SK-N-MC (cell line): ENCODE measurements around the gene PHTF2.

Source experiments
- EZH2 ChIP-seq: fragments of 200-600 bp; sonication (generic); IDR thresholded peaks from one replicate; pipeline ENCODE4 v1.6.1; 2017; ENCODE audit warnings: antibody characterized with exemption
- FOXP2 ChIP-seq: optimal IDR thresholded peaks from 2 replicates; pipeline ENCODE3; 2011; ENCODE audit warnings: mild to moderate bottlenecking, moderate library complexity; ENCODE audit not compliant: insufficient read depth; ENCODE audit errors: extremely low read length, control extremely low read depth
- POLR2AphosphoS5 ChIP-seq: IDR thresholded peaks from 2 replicates; pipeline ENCODE4 v1.6.1; 2012; ENCODE audit warnings: mild to moderate bottlenecking, low read depth, low read length, borderline replicate concordance

GRCh38 chr7:77858278-77858677 lies 59.7 kb downstream of the PHTF2 start:
- TF ChIP-seq POLR2AphosphoS5 (no peak), EZH2 (no peak), FOXP2 (no peak)
